OCI-LY1 (cell line): Measurements from ENCODE around the gene MCC.

ENCODE experiments used
- H2AFZ ChIP-seq: fragments of 200-600 bp; sonication (generic), shearing (Covaris generic); 2 replicates; pipeline ENCODE4 v1.6.0; 2014; ENCODE audit warnings: antibody characterized with exemption, mild to moderate bottlenecking, low read length
- H3F3A ChIP-seq: fragments of 200-600 bp; sonication (generic), shearing (Covaris generic); 2 replicates; pipeline ENCODE4 v1.6.0; 2014; ENCODE audit warnings: mild to moderate bottlenecking, antibody characterized with exemption, low read length, moderate library complexity; ENCODE audit not compliant: insufficient read depth
- H3K27ac ChIP-seq: fragments of 200-600 bp; sonication (generic); 2 replicates; pipeline ENCODE4 v1.5.1; 2014; ENCODE audit warnings: low read length, mixed run types, mild to moderate bottlenecking, low read depth; ENCODE audit not compliant: poor library complexity, severe bottlenecking
- H3K27me3 ChIP-seq: fragments of 200-600 bp; sonication (generic); 2 replicates; pipeline ENCODE4 v1.6.0; 2014; ENCODE audit warnings: antibody characterized with exemption, mild to moderate bottlenecking, low read length, moderate library complexity; ENCODE audit not compliant: insufficient read depth
- H3K36me3 ChIP-seq: fragments of 200-600 bp; sonication (generic); 2 replicates; pipeline ENCODE4 v1.6.1; 2014; ENCODE audit warnings: mild to moderate bottlenecking, antibody characterized with exemption, low read length, moderate library complexity, mixed read lengths; ENCODE audit not compliant: insufficient read depth
- H3K4me1 ChIP-seq: fragments of 200-600 bp; sonication (generic); 2 replicates; pipeline ENCODE4 v1.5.1; 2014; ENCODE audit warnings: mild to moderate bottlenecking, low read length, moderate library complexity; ENCODE audit not compliant: insufficient read depth, severe bottlenecking
- H3K4me2 ChIP-seq: fragments of 200-600 bp; sonication (generic), shearing (Covaris generic); 2 replicates; pipeline ENCODE4 v1.6.1; 2014; ENCODE audit warnings: low read length
- H3K4me3 ChIP-seq: fragments of 200-600 bp; sonication (generic); 2 replicates; pipeline ENCODE4 v1.5.1; 2014; ENCODE audit warnings: low read length, low read depth, mild to moderate bottlenecking, mixed read lengths; ENCODE audit not compliant: poor library complexity, severe bottlenecking
- H3K79me2 ChIP-seq: fragments of 200-600 bp; shearing (Covaris generic); 2 replicates; pipeline ENCODE4 v1.6.1; 2016; ENCODE audit warnings: mixed run types, low read length, mixed read lengths; ENCODE audit not compliant: insufficient read depth
- H3K9ac ChIP-seq: fragments of 200-600 bp; sonication (generic), shearing (Covaris generic); 2 replicates; pipeline ENCODE4 v1.6.1; 2014; ENCODE audit warnings: mild to moderate bottlenecking, low read length, mixed read lengths
- H3K9me2 ChIP-seq: fragments of 200-600 bp; sonication (generic), shearing (Covaris generic); 2 replicates; pipeline ENCODE4 v1.6.1; 2014; ENCODE audit warnings: low read depth, mild to moderate bottlenecking, low read length, mixed read lengths
- H3K9me3 ChIP-seq: fragments of 200-600 bp; shearing (Covaris generic); 2 replicates; pipeline ENCODE4 v1.6.1; 2014; ENCODE audit warnings: low read length, mixed read lengths
- H4K20me1 ChIP-seq: fragments of 200-600 bp; sonication (generic), shearing (Covaris generic); 2 replicates; pipeline ENCODE4 v1.6.0; 2016; ENCODE audit warnings: mild to moderate bottlenecking, low read length; ENCODE audit not compliant: insufficient read depth
- EZH2 ChIP-seq: fragments of 200-600 bp; sonication (generic), shearing (Covaris generic); IDR thresholded peaks from 2 replicates; pipeline ENCODE4 v1.8.0; 2017; ENCODE audit warnings: borderline replicate concordance, mixed run types, mild to moderate bottlenecking, antibody characterized with exemption, low read length, moderate library complexity, mixed read lengths
- TF ChIP-seq, protein P1 (sequence below): fragments of 200-600 bp; sonication (generic), shearing (Covaris generic); IDR thresholded peaks from 2 replicates; pipeline ENCODE4 v1.5.1; 2017; ENCODE audit warnings: mild to moderate bottlenecking, antibody characterized with exemption, low read length, moderate library complexity, mixed read lengths

Gene MCC

DNA sequence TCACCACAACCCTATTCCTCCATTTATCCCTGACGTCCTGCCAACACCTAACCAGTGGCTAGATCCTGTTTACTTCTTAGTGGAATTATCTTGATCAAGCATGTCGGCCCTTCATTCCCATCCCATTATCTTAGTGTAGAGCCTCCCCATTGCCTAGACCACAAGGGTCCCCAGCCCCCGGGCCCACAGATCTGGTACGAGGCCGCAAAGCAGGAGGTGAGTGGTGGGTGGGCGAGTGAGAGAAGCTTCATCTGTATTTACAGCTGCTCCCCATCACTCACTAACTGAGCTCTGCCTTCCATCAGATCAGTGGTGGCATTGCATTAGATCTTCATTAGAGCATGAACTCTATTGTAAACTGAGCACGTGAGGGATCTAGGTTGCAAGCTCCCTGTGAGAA lies 236.2 kb downstream of the MCC start:
- H2AFZ ChIP-seq = no peak overlapping the region
- H3K4me1 ChIP-seq = no peaks in the 10 kb centered on the region
- TF ChIP-seq, protein P1, sequence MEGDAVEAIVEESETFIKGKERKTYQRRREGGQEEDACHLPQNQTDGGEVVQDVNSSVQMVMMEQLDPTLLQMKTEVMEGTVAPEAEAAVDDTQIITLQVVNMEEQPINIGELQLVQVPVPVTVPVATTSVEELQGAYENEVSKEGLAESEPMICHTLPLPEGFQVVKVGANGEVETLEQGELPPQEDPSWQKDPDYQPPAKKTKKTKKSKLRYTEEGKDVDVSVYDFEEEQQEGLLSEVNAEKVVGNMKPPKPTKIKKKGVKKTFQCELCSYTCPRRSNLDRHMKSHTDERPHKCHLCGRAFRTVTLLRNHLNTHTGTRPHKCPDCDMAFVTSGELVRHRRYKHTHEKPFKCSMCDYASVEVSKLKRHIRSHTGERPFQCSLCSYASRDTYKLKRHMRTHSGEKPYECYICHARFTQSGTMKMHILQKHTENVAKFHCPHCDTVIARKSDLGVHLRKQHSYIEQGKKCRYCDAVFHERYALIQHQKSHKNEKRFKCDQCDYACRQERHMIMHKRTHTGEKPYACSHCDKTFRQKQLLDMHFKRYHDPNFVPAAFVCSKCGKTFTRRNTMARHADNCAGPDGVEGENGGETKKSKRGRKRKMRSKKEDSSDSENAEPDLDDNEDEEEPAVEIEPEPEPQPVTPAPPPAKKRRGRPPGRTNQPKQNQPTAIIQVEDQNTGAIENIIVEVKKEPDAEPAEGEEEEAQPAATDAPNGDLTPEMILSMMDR = no peak
- TF ChIP-seq EZH2 = no peak
- no peak overlapping the region for H3K4me2 ChIP-seq
- no peaks in the 10 kb centered on the region for H3K79me2 ChIP-seq
- H3K9me2 ChIP-seq = no peaks in the 10 kb centered on the region
- no peak overlapping the region for H3K9ac ChIP-seq
- H3K27ac ChIP-seq = no peak overlapping the region
- H4K20me1 ChIP-seq = no peaks in the 10 kb centered on the region
- no peak overlapping the region for H3K4me3 ChIP-seq
- H3K9me3 ChIP-seq = no peaks in the 10 kb centered on the region
- no peaks in the 10 kb centered on the region for H3K36me3 ChIP-seq
- H3K27me3 ChIP-seq = no peaks in the 10 kb centered on the region
- H3F3A ChIP-seq = no peaks in the 10 kb centered on the region

GRCh38 chr5:113250341-113250953 lies 237.8 kb downstream of the MCC start:
- H2AFZ ChIP-seq = no peak overlapping the region
- H3K27me3 ChIP-seq = no peaks in the 10 kb centered on the region
- no peaks in the 10 kb centered on the region for H3K9me2 ChIP-seq
- no peak overlapping the region for H3K9ac ChIP-seq
- no peaks in the 10 kb centered on the region for H3K4me1 ChIP-seq
- H3K27ac ChIP-seq = no peak overlapping the region
- no peak overlapping the region for H3K4me2 ChIP-seq
- no peaks in the 10 kb centered on the region for H3K9me3 ChIP-seq
- no peaks in the 10 kb centered on the region for H3K36me3 ChIP-seq
- H3K4me3 ChIP-seq = no peak overlapping the region
- TF ChIP-seq, protein P1 = no peak
- no peak for TF ChIP-seq EZH2
- H4K20me1 ChIP-seq = no peaks in the 10 kb centered on the region
- H3F3A ChIP-seq = no peaks in the 10 kb centered on the region
- H3K79me2 ChIP-seq = no peaks in the 10 kb centered on the region

- no peak overlapping the region for H3K9ac ChIP-seq
- no peak overlapping the region for H3K4me2 ChIP-seq
- no peaks in the 10 kb centered on the region for H3K27me3 ChIP-seq
- H3K4me1 ChIP-seq = no peaks in the 10 kb centered on the region
- H4K20me1 ChIP-seq = no peaks in the 10 kb centered on the region
- no peak overlapping the region for H2AFZ ChIP-seq
- no peak overlapping the region for H3K4me3 ChIP-seq
- H3K9me3 ChIP-seq = no peaks in the 10 kb centered on the region
- no peaks in the 10 kb centered on the region for H3K79me2 ChIP-seq
- no peaks in the 10 kb centered on the region for H3F3A ChIP-seq
- H3K27ac ChIP-seq = no peak overlapping the region
- no peaks in the 10 kb centered on the region for H3K9me2 ChIP-seq
- TF ChIP-seq EZH2 = no peak
- TF ChIP-seq, protein P1 = no peak
- no peaks in the 10 kb centered on the region for H3K36me3 ChIP-seq
These were observed 239.0 kb downstream of the MCC start for GRCh38 chr5:113249206-113249605.
